SK-MEL-5 (cell line): ENCODE measurements around the gene CARMIL1. TPM values are rescaled to one million over a fixed set of nuclear protein-coding genes. Genes with fewer than 3 reads are reported as not detected.

Experiments
- DNase-seq: peaks from one replicate; pipeline ENCODE4 v3.0.0-alpha.2; 2016; ENCODE audit warnings: low read depth, low spot score
- in situ Hi-C: cut with HindIII; loops from 2 replicates; pipeline ENCODE4 v1.10.0; 2016; ENCODE audit warnings: low sequenced_read_pairs, high pct_unique_total_duplicates, low pct_unique_long_range_greater_than_20kb
- polyA plus RNA-seq, 2 experiments: library from polyadenylated mRNA; depleted of rRNA; stranded (reverse); fragments of >200 nt; gene quantifications; 2 replicates each; pipeline ENCODE4 v1.2.3, GENCODE V29; 2015
- total RNA-seq: library from RNA; depleted of rRNA; stranded (reverse); fragments of >200 nt; shearing (Covaris generic); gene quantifications from 2 replicates; pipeline ENCODE4 v1.2.3, GENCODE V29; 2014; rRNA removed

CARMIL1 gene
- total RNA-seq: 45.1 and 45.5 TPM in 2 replicates
- 24.8 and 35.9 TPM in 2 replicates for polyA plus RNA-seq (2015; cell fraction: cytosol; rRNA removed)
- 16.7 and 17.1 TPM in 2 replicates for polyA plus RNA-seq (2015; cell fraction: nucleus; rRNA removed)

GRCh38 chr6:25278914-25279747 lies at the start of gene CARMIL1:
CARMIL1 (plus strand) TSS chr6:25279374; CDS start chr6:25279796, 422 bp downstream.
- peak; percentile 88 for DNase-seq
- in situ Hi-C loops: no loop called here

DNA sequence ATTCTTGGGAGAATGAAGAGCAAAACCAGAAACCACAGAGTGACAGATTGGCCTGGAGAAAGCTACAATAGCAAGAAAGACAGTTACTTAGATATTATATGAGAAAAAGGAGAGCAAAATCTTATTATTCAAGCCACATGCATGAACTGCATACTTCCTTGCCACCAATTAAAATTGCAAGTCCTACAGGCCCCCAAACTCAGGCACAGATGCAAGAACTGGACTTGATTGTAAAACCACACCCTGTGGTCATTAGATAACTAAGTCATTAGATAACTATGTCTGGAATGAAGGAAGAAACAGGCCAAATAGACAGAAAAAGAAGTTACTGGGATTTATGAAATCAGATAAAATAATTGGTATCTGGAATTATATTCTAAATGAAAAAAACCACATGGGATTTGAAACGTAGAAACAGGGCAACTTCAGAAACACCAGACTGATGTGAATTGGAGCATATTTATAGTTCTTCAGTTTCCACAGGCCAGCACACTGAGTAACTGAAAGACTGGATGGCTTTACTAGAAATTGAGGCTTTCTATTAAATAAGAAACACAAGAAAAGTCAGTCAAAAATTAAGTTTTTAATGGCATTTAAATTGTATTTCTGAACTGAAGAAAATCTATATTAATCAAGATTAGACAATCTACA lies 49.4 kb upstream of the CARMIL1 start:
- in situ Hi-C loops: no loop called here
- DNase-seq: no peak

DNA sequence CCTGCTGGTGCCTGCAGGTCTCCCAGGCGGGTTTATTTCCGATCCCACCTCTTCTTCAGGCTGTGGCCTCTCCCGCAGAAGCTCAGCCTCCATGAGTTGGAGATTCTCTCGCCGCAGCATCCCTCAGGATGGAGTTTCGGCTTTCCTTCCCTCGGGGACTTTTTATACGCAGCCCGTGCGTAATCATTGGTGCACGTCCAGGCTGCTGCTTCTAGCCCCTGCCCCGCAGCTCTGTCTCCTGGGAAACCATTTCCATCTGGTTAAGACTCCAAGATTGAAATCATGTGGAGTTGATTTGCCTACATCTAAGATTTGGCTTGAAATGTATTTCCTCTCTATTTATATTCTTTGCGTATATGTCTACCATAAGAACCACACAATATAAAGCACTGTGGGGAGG lies 46.7 kb upstream of the CARMIL1 start:
- DNase-seq: no peak
- in situ Hi-C loops: no loop called here

- DNase-seq: no peak
- in situ Hi-C loops: no loop called here
Measured at GRCh38 chr6:25233226-25233625, 45.9 kb upstream of the CARMIL1 start.

- in situ Hi-C loops: no loop called here
- DNase-seq: no peak
Measured at GRCh38 chr6:25237579-25237978, 41.6 kb upstream of the CARMIL1 start.

DNA sequence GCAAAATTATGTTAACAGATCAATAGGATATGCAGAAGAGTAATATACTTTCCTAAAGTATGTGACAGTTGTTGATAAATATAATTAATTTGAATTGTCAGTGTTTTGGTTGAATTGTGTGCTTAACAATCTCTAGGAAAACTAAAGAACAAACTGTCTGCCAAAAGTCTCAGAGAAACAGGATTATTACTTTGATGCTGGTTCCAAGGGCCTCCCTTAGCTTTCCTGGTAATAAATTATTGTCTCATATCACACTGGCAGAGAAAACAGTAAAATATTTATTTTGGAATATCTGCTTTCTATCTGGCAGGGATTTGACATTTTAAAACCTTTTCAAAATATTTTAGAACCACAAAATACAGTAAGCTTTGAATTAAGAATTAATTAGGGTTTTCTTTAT lies 40.1 kb upstream of the CARMIL1 start:
- in situ Hi-C loops: no loop called here
- no peak for DNase-seq

- in situ Hi-C loops: no loop called here
- DNase-seq: no peak
Measured at GRCh38 chr6:25239498-25239897, 39.7 kb upstream of the CARMIL1 start.

DNA sequence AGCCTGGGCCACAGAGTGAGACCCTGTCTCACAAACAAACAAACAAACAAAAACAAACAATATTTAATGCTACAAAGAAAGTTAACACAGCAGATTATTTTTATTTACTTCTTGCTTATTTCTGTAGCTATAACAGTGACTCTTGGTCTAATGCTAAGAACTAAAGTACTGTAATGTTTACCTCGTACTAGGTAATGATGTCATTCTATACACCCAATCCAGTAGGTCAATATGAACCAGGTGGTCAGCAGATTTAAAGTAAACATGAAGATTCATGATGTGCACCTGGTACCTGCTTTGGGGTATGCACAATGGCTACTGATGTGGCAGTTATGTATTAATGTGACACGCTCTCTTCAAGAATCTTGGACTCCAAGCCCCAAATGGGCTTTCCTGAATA lies 36.6 kb upstream of the CARMIL1 start:
- in situ Hi-C loops: no loop called here
- no peak for DNase-seq

- in situ Hi-C loops: no loop called here
- DNase-seq: no peak
Measured at GRCh38 chr6:25244865-25245264, 34.3 kb upstream of the CARMIL1 start.

DNA sequence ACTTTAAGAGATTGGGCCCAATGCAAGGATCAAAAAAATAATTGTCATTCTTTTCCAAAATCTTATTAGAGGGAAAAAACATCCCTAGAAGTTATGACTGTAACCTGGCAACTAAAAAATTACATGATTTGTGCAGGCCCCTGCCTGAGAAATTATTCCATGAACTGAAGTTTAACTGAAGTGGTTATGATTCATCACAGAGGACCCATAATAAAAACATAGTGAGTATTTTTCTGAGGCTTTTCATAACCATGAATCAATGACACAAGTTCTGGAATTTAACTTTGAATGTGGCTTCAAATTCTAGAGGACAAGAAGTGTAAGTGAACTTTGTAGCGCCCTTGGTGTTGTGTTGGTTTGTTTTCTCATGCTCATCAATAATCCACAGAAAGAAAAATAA lies 31.1 kb upstream of the CARMIL1 start:
- DNase-seq: no peak
- in situ Hi-C loops: no loop called here

- in situ Hi-C loops: no loop called here
- no peak for DNase-seq
Measured at GRCh38 chr6:25249133-25249532, 30.0 kb upstream of the CARMIL1 start.

DNA sequence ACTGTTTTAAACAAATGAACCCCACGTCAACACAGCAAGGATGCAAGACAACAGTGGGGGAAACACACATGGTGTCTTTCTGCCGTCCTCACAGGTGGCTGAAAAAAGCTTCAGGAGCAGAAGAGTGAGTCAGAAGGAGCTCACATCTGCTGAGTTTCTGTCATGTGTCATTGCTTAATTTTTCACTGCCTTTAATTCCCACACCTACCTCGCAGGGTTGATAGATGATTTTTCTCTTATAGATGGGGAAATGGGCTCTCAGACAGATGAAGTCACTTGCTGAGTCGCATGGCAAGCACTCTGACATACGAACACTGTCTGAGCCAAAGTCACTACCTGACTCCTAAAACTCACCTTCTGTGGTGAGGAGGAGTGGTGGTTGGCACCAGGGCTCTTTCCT lies 28.3 kb upstream of the CARMIL1 start:
- DNase-seq: no peak
- in situ Hi-C loops: no loop called here

DNA sequence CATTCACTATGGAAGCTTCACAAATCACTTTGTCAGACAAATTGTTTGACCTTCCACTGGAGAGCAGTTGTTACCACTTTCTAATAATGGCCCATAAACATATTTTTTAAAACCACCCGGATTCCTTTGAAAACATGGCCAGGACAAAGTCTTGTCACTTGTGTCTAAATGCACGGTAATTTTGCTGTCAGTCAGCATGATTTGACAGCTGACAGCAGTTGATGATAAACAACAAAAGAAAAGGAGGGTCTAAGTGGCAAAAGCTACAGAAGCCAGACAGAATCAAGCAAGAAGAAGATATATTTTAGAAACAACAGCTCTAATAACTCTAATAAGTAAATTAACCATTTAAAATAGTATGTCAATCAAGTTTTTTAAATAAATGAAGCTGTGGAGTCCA lies 27.7 kb upstream of the CARMIL1 start:
- no peak for DNase-seq
- in situ Hi-C loops: no loop called here

DNA sequence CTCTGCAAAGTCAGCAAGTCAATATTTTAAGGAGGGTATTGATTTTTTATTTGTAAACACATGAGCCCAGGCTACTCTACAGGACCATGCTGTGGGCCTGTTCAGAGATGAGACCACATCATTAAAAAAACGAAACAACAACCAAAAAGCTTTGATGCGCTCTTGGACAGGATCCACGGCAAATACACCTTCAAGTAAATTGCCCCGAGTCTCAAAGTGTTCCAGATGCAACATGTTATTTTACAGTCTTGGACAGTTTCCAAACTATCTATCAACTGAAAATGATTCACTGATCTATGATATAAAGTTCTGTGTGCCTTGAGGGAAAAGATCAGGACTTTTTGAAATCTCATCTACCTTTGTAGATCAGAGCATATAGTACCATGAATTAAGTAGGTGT lies 25.8 kb upstream of the CARMIL1 start:
- no peak for DNase-seq
- in situ Hi-C loops: no loop called here

- in situ Hi-C loops: no loop called here
- no peak for DNase-seq
Measured at GRCh38 chr6:25254671-25255070, 24.5 kb upstream of the CARMIL1 start.

- in situ Hi-C loops: no loop called here
- DNase-seq: no peak
Measured at GRCh38 chr6:25257686-25258348, 21.4 kb upstream of the CARMIL1 start.

DNA sequence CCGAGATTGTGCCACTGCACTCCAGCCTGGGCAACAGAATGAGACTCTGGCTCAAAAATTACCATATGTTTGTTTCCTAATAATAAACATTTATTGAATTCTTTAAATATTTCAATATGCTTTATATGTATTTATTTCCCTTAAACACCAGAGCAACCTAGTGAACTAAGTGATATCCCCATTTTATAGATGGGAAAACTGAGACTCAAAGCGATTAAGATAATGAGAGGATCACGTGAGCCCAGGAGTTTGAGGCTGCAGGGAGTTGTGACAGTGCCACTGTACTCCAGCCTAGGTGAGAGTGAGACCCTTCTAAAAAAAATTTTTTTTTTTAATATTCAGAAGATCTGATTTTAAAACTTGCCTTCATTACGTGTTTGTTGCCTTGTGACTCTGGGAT lies 19.4 kb upstream of the CARMIL1 start:
- no peak for DNase-seq
- in situ Hi-C loops: no loop called here

DNA sequence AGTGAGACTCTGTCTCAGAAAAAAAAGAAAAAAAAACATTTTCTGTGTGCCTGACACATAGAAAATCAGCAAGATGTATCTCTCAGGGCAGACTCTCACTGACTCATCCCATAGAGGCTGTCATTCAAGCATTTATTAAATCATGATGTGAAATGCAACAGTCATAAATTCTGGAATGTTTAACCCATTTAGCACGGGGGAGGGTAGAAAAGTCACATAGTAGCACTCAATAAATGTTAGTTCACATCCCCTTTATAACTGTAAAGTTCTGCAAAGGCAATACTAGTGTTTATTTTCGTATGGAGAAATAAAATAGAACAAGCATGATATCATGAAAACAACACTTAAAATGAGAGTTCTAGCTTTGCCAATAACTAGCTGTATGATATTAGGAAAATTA lies 15.5 kb upstream of the CARMIL1 start:
- in situ Hi-C loops: no loop called here
- DNase-seq: no peak
